ENCODE data around the gene PLBD1.

DNA sequence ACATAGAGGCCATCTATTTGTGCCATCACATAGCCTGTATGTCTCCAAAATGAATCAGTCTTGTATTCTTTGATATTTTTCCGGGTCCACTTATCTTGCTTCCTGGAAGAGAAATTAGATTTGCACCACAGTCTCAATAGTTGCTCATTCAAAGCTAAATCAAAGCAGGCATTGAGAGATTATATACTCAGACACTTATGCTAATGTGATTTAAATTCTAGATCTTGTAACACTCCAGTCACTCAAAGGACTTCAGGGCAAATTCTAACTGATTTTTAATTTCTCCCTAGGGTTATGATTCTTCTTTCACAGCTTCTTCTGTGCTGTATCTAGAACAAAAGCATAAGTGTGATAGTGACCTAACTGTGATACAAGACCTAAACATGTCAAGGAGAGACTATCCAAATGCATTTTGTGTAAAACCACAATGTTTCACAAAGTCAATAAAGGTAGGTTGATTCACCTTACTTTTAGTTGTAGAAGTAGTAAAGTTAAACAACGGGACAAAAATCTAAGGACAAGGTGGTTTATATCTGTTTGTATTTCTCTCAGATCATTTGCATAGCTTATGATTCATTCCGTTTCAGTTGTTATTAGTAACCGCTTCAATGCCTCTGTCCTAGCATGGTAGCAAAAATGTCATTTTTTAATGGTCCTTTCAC is 26.8 kb downstream of the PLBD1 start:
- TF ChIP-seq, protein P1, sequence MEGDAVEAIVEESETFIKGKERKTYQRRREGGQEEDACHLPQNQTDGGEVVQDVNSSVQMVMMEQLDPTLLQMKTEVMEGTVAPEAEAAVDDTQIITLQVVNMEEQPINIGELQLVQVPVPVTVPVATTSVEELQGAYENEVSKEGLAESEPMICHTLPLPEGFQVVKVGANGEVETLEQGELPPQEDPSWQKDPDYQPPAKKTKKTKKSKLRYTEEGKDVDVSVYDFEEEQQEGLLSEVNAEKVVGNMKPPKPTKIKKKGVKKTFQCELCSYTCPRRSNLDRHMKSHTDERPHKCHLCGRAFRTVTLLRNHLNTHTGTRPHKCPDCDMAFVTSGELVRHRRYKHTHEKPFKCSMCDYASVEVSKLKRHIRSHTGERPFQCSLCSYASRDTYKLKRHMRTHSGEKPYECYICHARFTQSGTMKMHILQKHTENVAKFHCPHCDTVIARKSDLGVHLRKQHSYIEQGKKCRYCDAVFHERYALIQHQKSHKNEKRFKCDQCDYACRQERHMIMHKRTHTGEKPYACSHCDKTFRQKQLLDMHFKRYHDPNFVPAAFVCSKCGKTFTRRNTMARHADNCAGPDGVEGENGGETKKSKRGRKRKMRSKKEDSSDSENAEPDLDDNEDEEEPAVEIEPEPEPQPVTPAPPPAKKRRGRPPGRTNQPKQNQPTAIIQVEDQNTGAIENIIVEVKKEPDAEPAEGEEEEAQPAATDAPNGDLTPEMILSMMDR (IDR thresholded peaks at IDR 0.05; ENCODE audit: insufficient read depth, low read length) = no peak
- TF ChIP-seq, protein P2, sequence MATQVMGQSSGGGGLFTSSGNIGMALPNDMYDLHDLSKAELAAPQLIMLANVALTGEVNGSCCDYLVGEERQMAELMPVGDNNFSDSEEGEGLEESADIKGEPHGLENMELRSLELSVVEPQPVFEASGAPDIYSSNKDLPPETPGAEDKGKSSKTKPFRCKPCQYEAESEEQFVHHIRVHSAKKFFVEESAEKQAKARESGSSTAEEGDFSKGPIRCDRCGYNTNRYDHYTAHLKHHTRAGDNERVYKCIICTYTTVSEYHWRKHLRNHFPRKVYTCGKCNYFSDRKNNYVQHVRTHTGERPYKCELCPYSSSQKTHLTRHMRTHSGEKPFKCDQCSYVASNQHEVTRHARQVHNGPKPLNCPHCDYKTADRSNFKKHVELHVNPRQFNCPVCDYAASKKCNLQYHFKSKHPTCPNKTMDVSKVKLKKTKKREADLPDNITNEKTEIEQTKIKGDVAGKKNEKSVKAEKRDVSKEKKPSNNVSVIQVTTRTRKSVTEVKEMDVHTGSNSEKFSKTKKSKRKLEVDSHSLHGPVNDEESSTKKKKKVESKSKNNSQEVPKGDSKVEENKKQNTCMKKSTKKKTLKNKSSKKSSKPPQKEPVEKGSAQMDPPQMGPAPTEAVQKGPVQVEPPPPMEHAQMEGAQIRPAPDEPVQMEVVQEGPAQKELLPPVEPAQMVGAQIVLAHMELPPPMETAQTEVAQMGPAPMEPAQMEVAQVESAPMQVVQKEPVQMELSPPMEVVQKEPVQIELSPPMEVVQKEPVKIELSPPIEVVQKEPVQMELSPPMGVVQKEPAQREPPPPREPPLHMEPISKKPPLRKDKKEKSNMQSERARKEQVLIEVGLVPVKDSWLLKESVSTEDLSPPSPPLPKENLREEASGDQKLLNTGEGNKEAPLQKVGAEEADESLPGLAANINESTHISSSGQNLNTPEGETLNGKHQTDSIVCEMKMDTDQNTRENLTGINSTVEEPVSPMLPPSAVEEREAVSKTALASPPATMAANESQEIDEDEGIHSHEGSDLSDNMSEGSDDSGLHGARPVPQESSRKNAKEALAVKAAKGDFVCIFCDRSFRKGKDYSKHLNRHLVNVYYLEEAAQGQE (IDR thresholded peaks at IDR 0.05; ENCODE audit: insufficient replicate concordance, low read depth) = no peak
